GM19372 (cell line): ENCODE measurements around the gene GAB3.
"Not testable (repeated sequence)": the region's sequence is repeated elsewhere in the genome, so short reads cannot be mapped to it uniquely, and the experiment has no call there.

Experiments
- ATAC-seq: cut with Tn5 transposase; IDR thresholded peaks from one replicate; pipeline ENCODE4 v1.9.1; 2021; ENCODE audit warnings: mild to moderate bottlenecking, low read depth, moderate library complexity; ENCODE audit not compliant: unreplicated experiment

The GAB3 gene

DNA sequence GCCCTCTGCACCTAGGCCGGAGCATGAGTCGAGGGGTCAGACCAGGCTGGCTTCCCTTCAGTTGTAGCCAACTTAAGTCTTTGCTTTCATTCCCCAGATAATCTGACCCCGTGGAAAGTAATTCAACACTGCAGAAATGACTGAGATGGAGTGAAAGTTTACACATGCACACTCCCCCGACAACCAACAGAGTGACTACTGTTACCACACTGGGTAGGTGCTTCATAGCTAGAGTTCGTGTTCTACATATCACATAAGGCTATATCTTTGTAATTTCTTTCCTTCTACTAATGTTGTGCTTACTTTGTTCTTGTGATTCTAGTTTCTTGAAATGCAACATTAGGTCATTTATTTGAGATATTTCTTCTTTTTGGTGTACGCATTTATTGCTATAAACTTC lies 90.3 kb downstream of the GAB3 start:
- no peak for ATAC-seq

DNA sequence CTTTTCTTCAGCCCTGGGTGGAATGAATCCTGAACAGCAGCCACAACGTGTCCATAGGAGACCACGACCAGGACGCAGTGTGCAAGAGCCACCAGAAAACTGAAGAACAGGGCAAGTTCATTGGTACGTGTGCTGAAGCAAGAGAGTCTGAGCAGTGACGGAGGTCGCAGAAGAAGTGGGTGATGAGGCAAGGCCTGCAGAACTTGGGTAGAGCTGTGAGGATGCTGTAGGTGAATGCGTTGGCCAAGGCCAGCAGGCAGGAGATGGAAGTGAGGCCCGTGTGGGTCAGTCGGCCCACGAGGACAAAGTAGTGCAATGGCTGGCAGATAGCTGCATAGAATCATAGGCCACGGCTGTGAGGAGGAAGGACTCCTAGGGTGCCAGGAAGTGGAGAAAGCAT lies 91.9 kb downstream of the GAB3 start:
- ATAC-seq, result no peak

DNA sequence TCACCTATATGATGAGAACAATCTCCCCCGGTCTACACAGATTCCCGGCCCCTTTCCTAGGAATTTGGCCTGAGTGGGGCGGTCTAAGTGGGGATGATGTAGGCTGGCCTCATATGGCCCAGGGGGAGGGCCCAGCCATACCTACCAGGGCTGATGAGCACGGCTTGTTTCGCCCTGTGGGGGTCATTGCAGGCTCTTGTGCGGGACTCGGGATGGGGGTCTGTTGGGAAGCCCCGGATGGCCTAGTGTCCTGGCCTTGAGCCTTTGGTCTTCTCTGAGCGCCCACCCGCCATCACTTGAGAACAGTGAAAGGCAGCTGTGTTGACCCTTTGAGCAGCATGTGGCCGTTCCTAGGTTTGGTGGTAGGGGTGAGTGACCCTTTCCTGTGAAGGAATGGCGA lies 92.7 kb downstream of the GAB3 start:
- no peak for ATAC-seq

DNA sequence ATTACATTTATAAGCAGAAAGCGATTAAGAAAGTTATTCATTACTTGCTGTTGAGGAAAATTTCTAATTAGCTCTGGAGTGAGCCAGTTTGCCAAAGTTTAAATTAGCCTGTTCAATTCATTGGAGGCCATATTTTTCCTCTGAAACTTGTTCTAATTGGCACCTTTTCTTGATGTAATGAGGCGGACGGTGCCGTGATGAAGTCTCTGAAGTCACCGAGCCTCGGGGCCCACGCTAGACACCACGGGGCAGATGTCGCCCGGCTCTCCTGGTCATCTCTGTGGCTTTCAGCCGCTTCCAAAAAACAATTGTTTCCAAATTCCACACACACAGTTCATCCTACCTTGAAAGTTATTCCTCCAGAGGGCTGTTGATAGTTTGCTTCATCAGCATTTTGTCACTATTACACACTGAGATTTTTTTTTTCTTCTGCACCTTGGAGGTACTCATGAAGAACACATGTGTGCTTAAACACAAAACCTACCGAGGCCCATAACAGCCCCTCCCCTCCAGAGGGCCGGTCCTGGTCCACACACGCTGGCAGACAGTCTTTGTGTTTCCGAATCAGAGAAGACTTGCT lies 93.6 kb downstream of the GAB3 start:
- ATAC-seq, result no peak

DNA sequence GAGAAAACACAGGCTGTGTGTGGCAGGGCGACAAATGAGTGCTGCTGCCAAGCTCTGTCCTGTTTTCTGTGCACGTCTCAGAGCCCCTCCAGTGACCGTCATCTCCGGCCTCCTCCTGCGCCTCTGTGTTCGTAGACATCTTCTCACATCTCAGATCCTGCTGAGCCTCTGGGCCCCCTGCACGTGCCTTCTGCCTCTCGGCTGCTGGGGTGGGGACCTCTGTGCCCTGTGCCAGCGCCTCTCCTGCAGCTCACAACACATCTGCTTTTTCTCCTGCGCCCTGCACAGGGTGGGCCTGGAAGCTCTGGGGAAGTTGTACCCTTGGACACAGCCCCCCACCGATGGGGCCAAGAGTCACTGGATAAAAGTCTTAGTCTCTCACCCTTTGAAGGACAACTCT lies 95.1 kb downstream of the GAB3 start:
- no peak for ATAC-seq

DNA sequence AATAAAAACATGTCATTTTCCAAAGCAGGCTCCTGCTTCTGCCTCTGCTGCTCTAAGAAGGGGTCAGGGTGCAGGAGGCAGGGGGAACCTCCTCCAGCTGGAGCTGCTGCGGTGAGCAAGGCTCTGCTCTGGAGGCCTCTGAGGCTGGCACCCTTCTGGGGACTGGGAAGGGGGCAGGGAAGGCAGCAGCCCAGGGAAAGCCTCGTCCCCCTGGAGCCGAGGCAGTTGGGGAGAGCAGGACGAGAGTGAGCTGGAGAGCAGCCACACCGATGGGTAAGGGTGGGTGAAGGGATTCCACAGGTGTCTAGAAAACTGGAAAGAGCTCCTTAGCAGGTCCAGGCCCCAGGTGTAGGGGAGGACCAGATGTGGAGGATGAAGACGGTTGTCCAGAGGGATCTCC lies 95.5 kb downstream of the GAB3 start:
- no peak for ATAC-seq

DNA sequence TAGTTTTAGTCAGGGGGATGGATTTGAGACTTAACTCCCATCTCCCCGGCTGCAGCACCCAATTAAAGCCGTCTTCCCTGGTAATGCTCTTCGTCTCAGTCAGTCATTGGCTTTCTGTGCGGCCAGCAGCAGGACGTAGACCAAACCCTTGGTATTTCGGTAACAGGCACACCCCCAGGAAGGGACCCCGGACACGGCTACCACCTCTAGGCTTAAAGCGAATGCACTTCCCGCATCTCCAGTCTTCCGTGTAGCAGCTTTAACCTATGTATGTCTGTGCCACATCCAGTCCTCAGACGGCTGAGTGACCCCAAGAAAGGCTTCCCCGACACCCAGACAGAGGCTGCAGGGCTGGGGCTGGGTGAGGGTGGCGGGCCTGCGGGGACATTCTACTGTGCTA lies 96.0 kb downstream of the GAB3 start:
- ATAC-seq, result no peak

DNA sequence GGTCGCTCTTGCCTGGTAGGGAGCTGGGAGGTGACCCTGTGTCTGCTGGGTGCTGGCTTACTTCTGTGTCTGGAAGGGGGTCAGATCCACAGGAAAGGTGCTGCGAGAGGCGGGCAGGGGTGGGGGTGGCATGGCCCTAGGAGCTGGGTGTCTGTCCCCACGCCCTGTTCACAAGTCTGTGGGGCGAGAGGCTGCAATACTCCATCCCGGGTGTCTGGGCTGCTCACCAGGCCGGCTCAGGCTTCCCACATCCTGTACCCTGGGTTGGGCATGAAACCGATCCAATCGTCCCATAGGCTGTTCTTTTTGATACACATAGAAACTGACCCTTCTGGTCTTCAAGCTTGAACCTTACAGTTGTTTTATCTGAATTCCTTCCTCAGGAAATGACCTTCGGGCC lies 96.5 kb downstream of the GAB3 start:
- no peak for ATAC-seq

DNA sequence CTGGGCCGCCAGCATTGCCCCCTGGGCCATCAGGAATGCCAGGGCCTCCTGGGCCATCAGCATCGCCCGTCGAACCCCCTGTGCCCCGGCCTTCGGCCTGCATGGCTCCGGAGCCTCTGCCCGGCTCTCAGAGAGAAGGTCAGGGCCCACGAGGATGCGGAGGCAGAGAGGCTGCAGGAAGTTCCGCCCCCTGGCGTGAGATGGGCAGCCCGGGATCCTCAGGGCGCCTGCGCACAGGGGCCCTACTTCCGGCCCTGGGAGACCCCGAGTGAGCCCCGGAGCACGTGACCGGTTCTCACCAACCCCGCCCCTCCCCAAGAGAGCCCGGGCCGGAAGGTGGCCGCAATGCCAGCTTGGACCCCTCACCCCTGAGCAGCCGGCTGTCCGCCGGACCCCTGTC lies 97.5 kb downstream of the GAB3 start, which contains the start of gene CTAG2:
TSS of gene CTAG2 (minus strand) at position 167 of the 400 bp plus-strand sequence. CDS start at position 103, 64 bp downstream.
- not testable (repeated sequence) for ATAC-seq

DNA sequence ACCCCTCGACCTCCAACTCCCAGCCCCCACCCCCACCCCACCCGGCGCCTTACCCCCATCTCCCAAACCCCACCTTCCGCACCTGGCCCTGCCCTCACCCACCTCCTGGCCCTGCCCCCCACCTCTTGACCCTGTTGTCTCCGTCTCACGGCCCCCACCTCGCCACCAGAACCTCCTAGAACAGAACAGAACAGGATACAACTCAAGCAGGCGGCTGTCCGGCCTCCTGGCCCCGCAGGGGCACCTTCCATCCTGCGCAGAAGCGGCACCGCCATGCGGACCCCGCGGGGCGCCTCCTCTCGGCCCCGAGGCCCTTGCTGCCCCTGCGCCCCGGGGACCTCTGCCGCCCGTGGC lies 97.9 kb downstream of the GAB3 start:
- ATAC-seq, result no peak

DNA sequence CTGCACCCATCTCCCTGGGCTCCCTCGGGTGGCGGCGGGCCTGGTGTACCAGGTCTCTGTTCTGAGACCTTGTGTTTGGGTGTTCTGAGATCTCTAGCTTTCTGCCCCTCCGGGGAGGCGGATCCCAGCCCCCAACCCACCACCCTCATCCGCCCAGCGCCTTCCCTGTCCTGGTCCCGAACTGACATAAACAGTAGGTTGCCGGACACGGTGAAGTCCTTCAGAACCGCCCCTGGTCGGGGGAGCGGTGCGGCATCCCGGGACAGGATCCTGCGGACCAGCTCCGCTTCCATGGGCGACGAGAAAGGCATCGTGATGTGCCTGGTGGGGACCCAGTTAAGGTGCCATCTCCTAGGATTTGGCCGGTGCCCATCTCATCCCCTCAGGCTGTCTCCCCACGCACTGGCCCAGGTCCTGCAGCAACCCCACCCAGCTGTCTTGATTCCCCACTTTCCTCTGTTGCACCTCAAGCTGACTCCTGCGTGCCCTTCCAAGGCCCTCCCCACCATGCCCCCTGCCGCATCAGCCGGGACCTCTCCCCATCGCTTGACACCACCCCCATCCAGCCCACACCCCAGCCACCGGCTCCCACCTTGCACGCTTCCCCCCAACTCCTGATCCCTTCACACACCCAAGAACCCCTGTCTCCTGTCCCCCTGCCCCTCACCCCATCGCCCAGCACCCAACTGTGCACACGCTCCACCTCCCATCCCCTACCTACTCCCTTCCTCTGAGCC lies 98.4 kb downstream of the GAB3 start:
- no peak for ATAC-seq

DNA sequence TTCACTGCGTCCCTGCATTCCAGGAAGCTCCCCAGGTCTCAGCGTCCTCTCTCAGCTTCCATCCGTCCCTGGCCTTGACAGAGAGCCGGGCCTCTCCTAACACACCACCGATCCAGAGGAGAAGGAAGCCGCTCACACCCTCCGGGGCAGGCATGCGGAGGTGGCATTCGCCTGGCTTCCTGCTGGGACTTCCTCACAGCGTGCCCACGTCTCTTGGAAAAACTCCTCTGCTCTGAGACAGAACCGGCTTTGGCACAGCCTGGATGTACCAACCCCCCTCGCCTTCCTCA lies 100.7 kb downstream of the GAB3 start:
- no peak for ATAC-seq

DNA sequence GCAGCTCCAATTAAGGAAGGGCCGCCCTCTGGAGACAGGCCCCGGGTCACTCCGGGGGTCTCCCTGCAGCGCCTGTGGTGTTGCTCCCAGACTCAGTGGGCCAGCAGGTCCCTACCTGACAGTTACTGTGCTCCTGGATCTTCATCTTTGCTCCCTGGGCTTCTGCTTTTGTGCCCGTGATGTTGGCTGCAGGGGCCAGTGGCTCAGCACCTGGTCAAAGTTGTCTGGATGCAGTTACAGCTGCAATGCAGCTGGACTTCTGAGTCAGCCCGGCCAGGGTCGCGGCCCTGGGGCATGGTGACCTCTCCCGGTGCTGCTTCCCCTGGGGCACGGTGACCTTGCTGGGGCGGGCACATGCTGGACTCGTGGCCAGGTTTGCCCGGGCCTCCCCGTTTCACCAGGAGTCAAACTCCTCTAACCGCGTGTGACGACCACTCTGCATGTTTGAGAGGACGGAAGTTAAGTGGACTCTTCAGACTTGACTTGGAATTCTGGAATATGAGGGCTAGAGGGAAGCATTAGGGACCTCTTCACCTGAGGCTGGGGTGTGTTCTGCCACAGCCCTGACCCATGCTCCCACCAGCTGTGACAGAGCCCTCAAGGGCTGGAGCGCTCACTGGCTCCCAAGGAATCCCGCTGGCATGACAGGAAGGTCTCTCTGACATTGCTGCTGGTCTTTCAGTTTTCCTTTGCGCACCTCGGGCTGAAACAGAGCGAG lies 101.2 kb downstream of the GAB3 start:
- ATAC-seq, result no peak

DNA sequence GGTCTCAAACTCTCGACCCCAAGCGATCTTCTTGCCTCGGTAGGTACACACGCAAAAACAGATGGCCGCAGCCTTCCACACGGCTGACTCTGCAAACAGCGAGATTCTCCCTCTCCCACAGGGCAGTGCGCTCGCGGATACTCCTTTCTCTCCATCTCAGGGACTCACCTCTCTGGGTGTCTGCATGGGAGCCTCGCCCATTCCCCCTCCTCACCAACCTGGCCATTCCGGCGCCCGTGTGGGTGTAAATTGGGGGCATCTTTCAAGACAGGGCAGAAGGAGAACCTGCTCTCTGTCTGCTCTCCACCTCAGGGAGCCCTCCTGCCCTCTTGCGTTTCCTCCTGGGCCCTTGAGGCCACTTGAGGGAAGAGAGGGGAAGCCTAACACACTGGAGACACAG lies 101.9 kb downstream of the GAB3 start:
- ATAC-seq, result no peak

DNA sequence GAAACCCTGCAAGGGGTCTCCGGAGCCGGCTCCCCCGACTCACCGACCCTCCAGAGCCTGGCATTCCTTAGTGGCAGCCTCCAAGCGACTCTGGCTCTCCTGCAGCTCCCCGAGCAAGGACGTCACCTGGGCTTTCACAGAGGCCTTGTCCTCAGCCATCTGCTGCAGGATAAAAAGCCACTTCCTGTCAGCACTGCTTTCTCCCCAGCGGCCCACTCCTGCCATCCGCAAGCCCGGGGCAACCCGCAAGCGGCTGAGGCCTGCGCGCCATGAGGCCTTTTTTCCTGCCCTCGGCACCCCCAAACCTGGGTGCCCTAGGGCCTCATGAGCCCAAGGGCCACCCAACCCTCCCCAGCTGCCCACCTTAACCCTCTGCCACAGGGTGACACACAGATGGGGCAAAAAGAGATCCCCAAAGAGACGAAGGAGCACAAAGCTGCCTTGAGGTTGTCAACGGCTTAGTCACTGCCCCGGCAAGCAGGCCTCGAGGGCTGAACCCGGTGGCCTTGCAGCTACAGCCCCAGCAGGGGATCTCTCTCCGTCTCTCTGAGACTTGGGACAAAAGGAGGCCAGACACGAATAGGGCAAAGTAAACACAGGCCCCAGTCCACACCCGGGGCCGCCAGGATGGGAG lies 105.0 kb downstream of the GAB3 start:
- not testable (repeated sequence) for ATAC-seq

DNA sequence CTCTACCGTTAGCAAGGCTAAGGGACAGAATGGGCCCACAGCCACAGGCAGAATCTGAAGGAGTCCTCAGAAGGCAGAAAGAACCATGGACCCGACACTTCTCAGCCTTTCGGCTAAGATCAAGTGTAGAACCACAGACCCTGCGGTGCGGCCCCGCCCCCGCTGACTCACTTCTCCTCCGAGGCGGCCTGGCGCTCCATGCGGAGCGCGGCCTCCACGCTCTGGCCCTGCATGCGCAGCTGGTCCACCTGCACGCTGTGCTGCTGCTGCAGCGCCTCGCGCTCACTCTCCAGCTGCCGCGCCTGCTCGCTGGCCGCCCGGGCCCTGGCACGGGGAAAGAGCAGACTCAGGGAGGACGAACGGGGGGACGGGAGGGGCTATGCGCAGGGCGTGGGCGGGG lies 107.2 kb downstream of the GAB3 start:
- not testable (repeated sequence) for ATAC-seq

DNA sequence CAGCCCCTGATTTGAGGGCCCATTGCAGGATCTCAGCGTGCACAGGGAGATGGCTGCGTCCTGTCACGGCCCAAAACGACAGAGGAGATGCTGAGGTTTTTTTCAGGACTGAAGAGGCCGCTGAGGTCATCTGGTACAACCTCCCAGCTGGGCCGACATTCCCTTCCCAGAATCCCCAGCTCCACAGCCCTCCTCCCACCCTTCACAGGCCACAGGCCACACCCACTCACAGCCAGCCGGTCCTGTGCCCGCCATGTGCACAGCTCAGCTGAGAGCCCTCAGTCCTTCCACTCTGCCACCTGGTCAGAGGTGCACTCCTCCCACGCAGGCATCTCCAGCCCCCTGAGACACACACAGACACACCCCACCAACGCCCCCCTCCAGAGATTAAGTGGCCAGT lies 109.1 kb downstream of the GAB3 start:
- ATAC-seq, result not testable (repeated sequence)

DNA sequence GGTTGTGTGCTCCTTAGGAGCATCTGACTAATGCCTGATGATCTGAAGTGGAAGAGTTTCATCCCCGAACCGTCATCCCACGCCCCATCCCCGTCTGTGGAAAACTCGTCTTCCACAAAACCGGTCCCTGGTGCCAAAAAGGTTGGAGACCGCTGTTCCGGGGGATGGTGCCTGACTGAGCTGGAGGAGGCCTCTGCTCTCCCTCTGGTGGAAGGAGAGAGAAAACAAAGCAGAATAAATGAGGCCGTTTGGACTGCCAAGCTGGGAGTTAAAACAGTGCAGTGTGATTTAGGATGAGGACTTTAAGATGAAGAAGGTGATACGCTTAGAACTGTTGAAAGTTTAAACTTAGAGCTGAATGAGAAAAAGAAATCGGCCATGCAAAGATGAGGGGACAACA lies 117.2 kb downstream of the GAB3 start:
- not testable (repeated sequence) for ATAC-seq

DNA sequence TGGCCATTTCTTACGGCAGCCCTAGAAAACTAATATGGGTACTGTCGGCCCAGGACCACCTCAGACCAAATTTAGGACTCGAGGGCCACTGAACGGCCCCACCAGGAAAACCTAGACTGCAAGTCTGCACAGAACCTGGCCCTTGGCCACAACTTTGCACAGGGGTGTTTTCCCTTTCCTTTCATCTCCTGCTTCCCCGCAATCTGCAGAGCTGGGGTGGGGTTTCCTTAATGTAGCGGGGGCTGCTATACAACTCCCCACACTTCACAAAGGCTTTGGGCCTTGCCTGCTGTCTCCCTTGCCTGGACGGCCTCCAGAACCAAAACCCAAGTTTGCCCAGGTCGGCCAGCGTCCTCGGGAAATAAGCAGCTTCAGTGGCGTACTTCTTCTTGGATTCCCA lies 119.9 kb downstream of the GAB3 start:
- not testable (repeated sequence) for ATAC-seq

DNA sequence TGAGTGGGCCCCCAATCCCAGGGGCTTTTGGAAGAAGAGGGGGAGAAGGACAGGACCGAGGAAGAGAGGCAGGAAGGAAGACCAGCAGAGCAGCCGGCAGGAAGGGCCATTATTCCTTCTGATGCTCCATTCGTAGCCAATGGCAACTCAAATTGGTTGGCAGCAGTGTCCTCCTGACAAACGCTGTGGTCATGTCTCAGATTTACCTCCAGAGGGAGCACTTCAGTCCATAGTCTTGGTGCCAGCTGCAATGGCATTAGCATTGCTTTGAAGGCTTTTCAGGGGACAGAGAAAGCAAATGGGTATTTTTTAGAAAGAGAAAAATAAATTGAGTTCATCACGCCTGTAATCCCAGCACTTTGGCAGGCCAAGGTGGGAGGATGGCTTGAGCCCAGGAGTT lies 121.9 kb downstream of the GAB3 start:
- not testable (repeated sequence) for ATAC-seq
